PC-3 (cell line): ENCODE results near the gene FOXK1.

Source experiments
- EZH2phosphoT487 ChIP-seq: fragments of 300-600 bp; sonication (generic); IDR thresholded peaks from 2 replicates; pipeline ENCODE4 v1.6.1; 2018; ENCODE audit warnings: mild to moderate bottlenecking, antibody characterized with exemption, low read length, borderline replicate concordance
- TF ChIP-seq, protein P1 (sequence below): fragments of 300-600 bp; sonication (generic); conservative IDR thresholded peaks from 2 replicates; pipeline ENCODE4 v1.5.1; 2017; ENCODE audit warnings: antibody characterized with exemption, low read depth, mild to moderate bottlenecking, low read length

DNA sequence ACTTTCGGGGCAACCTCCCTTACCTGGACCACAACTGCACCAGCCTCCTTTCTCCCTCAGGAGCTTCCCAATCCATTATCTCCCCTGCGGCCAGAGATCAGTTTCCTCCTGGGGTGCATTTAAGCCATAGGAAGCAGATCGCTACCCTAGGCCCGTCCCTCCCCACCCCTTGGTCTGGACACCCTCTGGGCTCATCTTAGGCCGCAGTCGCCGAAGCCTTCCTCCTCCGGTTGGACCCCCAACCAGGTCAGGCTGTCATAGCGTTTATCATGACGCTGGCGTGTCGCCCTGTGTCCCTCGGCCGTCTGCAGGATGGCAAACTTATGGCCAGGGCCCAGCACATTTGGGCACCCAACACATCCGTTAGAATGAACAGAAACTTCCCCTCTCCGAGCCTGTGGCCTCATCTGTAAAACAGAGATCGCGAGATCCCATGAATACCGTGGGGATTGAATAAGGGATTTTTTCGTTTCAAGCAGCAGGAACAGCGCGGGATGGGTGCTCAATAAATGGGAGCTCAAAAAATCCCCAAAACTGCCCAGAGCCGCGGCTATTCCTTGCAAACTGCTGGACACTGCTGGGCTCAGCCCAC is 92.7 kb downstream of the FOXK1 start:
- TF ChIP-seq EZH2phosphoT487: no peak
- TF ChIP-seq, protein P1, sequence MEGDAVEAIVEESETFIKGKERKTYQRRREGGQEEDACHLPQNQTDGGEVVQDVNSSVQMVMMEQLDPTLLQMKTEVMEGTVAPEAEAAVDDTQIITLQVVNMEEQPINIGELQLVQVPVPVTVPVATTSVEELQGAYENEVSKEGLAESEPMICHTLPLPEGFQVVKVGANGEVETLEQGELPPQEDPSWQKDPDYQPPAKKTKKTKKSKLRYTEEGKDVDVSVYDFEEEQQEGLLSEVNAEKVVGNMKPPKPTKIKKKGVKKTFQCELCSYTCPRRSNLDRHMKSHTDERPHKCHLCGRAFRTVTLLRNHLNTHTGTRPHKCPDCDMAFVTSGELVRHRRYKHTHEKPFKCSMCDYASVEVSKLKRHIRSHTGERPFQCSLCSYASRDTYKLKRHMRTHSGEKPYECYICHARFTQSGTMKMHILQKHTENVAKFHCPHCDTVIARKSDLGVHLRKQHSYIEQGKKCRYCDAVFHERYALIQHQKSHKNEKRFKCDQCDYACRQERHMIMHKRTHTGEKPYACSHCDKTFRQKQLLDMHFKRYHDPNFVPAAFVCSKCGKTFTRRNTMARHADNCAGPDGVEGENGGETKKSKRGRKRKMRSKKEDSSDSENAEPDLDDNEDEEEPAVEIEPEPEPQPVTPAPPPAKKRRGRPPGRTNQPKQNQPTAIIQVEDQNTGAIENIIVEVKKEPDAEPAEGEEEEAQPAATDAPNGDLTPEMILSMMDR: no peak
